PFSK-1 (cell line): ENCODE results near the gene ZNF217. TPM values are rescaled to one million over a fixed set of nuclear protein-coding genes. Genes with fewer than 3 reads are reported as not detected.
A peak's percentile ranks its signal among the peaks of the same experiment; 100 is the strongest.

Experiments
- FOXP2 ChIP-seq: optimal IDR thresholded peaks from 2 replicates; pipeline ENCODE3; 2011; ENCODE audit warnings: borderline replicate concordance, control low read depth, inconsistent platforms; ENCODE audit not compliant: insufficient read depth; ENCODE audit errors: extremely low read length, extremely low read depth
- POLR2AphosphoS5 ChIP-seq: IDR thresholded peaks from 2 replicates; pipeline ENCODE4 v1.6.1; 2012; ENCODE audit warnings: low read depth, mild to moderate bottlenecking, control low read depth, low read length, moderate library complexity
- SIN3A ChIP-seq: IDR thresholded peaks from 2 replicates; pipeline ENCODE4 v1.6.1; 2012; ENCODE audit warnings: mild to moderate bottlenecking, low read length, moderate library complexity, borderline replicate concordance; ENCODE audit not compliant: insufficient read depth
- TAF1 ChIP-seq: IDR thresholded peaks from 2 replicates; pipeline ENCODE4 v1.6.1; 2012; ENCODE audit warnings: low read length, control low read depth, borderline replicate concordance; ENCODE audit not compliant: insufficient read depth
- polyA plus RNA-seq: library from polyadenylated mRNA; unstranded; fragments of >200 nt; gene quantifications from one replicate; pipeline ENCODE4 v1.2.1, GENCODE V29; 2012; ENCODE audit warnings: low read depth, missing spikeins; ENCODE audit not compliant: insufficient read length
- TF ChIP-seq, protein P1 (sequence below), 2 experiments: IDR thresholded peaks; 2 replicates each; pipeline versions ENCODE4 v1.6.1 to v1.8.0; 2011 to 2012; ENCODE audit warnings: low read depth in 2 of 2, low read length in 2 of 2, control low read depth in 1 of 2, inconsistent platforms in 1 of 2, mild to moderate bottlenecking in 1 of 2, moderate library complexity in 1 of 2; ENCODE audit not compliant: insufficient read depth in 1 of 2

The ZNF217 gene
- 29.2 TPM for polyA plus RNA-seq

DNA sequence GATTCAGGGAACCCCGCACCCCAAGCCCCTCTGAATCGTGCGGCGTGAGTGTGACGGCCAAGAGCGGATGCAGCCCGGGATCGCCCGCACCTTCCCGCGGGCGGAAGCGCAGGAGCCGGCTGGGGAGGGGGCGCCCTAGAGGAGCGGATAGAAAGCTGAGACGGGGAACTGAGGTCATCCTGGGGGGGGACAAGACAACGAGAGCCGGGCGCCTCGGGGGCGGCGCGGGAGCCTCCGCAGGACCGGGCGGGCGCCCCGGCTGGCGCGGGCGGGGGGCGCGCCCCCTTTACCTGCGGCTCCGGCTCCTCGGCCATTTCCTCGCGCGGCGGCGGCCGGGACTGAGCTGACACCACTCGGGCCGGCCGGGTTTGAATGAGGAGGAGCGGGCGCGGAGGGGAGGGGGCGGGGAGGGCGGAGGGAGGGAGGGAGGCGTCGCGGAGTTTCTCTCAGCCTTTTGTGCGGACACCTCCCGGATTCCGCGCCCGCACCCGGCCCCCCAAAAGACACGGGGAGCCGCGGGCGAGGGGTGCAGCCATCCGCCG lies at the start of gene ZNF217:
Gene ZNF217 (minus strand): TSS at position 374 of the 542 bp plus-strand sequence. CDS start 11,013 bp downstream, outside the sequence.
- 0 out of 2 replicates have a peak, but pooled peaks have one; percentile 30 for TF ChIP-seq TAF1
- TF ChIP-seq, protein P1, sequence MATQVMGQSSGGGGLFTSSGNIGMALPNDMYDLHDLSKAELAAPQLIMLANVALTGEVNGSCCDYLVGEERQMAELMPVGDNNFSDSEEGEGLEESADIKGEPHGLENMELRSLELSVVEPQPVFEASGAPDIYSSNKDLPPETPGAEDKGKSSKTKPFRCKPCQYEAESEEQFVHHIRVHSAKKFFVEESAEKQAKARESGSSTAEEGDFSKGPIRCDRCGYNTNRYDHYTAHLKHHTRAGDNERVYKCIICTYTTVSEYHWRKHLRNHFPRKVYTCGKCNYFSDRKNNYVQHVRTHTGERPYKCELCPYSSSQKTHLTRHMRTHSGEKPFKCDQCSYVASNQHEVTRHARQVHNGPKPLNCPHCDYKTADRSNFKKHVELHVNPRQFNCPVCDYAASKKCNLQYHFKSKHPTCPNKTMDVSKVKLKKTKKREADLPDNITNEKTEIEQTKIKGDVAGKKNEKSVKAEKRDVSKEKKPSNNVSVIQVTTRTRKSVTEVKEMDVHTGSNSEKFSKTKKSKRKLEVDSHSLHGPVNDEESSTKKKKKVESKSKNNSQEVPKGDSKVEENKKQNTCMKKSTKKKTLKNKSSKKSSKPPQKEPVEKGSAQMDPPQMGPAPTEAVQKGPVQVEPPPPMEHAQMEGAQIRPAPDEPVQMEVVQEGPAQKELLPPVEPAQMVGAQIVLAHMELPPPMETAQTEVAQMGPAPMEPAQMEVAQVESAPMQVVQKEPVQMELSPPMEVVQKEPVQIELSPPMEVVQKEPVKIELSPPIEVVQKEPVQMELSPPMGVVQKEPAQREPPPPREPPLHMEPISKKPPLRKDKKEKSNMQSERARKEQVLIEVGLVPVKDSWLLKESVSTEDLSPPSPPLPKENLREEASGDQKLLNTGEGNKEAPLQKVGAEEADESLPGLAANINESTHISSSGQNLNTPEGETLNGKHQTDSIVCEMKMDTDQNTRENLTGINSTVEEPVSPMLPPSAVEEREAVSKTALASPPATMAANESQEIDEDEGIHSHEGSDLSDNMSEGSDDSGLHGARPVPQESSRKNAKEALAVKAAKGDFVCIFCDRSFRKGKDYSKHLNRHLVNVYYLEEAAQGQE (IDR thresholded peaks at IDR 0.05; ENCODE audit: insufficient read depth in 1 of 2, low read depth in 2 of 2, low read length in 2 of 2), result peak in 1 of 2 experiments; percentile 34; a peak in 1 of 4 replicates

DNA sequence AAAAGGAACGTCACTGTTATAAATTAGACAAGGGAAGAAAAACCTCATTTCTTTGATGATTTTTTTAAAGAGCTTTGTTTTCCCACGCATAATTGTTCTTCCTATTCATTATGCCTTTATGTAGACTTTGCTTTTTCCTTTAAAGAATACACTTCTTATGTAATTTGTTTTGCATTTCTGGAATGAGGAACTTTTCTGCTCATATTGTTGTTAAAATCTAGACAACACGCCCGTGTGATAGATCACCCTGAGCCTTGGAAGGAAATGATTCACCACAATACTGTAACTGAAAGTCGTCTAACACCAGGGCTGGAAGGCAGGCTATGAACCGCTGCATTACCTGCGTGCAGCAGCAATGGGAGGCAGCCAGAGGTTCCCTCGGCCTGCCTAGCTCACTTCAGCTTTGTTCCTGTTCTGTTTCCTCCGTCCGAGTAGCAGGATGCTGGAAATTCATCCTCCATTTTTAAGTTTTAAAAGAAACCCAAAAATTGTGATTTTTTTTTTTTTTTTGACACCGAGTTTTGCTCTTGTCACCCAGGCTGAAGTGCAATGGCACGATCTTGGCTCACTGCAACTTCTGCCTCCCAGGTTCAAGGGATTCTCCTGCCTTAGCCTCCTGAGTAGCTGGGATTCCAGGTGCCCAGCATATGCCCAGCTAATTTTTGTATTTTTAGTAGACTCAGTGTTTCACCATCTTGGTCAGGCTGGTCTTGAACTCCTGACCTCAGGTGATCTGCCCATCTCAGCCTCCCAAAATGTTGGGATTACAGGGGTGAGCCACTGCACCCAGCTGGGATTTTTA lies 49.6 kb upstream of the ZNF217 start:
- peak; percentile 36 for TF ChIP-seq FOXP2
- TF ChIP-seq, protein P1 (IDR thresholded peaks at IDR 0.05; ENCODE audit: insufficient read depth in 1 of 2, low read depth in 2 of 2, low read length in 2 of 2), result no peak

DNA sequence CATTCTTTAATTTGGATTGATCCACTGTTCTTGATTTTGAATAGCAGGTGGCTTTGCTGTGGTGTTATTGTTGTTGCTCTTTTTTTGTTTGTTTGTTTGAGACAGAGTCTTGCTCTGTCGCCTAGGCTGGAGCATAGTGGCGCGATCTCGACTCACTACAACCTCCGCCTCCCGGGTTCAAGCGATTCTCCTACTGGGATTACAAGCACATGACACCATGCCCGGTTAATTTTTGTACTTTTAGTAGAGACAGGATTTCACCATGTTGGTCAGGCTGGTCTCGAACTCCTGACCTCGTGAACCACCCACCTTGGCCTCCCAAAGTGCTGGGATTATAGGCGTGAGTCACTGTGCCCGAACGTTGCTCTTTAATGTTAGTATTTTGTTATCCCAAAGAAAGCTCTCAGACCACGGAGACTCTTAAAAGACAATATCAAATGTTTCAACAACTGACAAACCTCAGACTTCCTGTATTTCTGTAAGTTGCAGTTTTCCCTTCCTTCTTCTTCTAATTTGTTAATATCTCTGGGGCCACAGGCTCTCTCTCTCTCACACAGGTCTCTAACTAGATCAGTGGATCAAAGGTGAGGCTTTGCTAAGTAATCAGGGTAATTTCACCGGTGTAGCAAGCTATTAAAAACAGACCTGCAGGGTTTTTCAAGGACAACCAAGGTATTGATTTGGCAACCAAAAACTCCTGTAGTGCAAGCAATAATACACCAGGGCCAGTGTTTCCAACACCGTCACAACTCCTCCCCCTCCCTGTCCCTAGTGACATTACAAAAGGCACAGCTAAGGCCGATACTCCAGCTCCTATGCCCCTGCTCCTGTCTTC lies 48.8 kb upstream of the ZNF217 start:
- TF ChIP-seq, protein P1 (IDR thresholded peaks at IDR 0.05; ENCODE audit: insufficient read depth in 1 of 2, low read depth in 2 of 2, low read length in 2 of 2), result no peak
- TF ChIP-seq TAF1 (no peak), FOXP2 (no peak), POLR2AphosphoS5 (no peak), SIN3A (no peak)

DNA sequence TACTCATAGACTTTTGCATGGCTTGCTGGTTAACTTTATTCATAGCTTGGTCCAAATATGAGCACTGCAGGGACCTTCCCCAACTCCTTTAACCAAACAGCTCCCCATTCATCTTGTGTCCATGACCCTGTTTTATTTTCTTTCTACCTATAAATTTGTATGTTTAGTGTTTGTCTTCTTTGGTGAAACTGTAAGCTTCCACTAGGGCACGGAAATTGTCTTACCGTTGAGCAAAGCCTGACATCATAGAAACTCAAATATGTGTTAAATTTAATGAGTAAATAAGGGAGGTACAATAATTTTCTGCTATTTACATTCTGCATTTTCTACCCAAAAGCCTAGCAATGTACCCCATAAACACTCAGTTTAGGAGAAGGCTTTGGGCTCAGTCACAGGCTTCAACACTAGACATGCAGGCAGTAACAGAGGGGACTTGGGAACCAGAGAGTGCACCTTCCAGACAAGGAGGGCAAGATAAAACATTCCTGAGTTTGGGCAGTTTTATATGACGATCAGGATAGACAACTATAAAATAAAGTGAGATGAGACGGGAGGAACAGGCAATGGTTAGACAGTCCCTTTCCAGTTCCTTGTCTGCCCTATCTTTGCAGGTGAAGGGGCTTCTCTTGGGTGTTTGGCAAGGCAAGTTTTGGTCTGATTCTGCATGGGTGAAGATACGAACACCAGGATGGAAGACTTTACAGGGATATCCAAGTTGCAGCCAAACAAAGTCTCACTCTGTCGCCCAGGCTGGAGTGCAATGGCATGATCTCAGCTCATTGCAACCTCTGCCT lies 46.2 kb upstream of the ZNF217 start:
- no peak for TF ChIP-seq FOXP2
- no peak for TF ChIP-seq TAF1
- no peak for TF ChIP-seq SIN3A
- TF ChIP-seq POLR2AphosphoS5, result no peak
- TF ChIP-seq, protein P1 (IDR thresholded peaks at IDR 0.05; ENCODE audit: insufficient read depth in 1 of 2, low read depth in 2 of 2, low read length in 2 of 2), result no peak
